ENCODE results near the gene CATSPERE. TPM values are rescaled to one million over a fixed set of nuclear protein-coding genes. Genes with fewer than 3 reads are reported as not detected.

The CATSPERE gene
- total and polyA plus RNA-seq, 4 donors = 0.18 to 2.2 (median 1.3) TPM

DNA sequence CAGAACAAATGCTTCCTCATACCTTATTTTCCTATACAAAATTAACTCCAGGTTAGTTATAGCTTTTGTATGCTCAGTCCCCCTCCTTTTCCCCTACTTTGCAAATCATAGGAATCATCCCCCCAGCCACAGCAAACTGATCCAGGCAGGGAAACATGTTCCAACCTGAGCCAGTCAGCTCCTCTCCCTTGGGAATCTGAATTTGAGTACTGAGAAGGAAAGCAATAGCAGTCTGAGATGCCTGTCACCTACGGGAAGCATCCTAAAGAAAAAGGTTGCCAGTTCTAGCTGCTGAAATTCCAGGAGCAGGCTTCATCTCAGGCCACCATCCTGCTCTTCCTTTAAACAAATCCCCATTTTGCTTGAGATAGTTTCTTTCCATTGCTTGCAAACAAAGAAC, 16.2 kb upstream of the CATSPERE start:
- Histone ChIP-seq H3K9me3 (ENCODE audit: control insufficient read depth, low read length) (no peaks in the 10 kb centered on the region), H3K27me3 (ENCODE audit: control insufficient read depth in 1 of 2, insufficient read depth in 2 of 2, low read length in 1 of 2) (no peaks in the 10 kb centered on the region), H3K36me3 (ENCODE audit: control insufficient read depth in 1 of 2, insufficient read depth in 2 of 2, low read length in 1 of 2) (peaks cover 0 to under 1% of the 10 kb centered on the region in 2 donors), H3K27ac (ENCODE audit: low read depth in 1 of 2, low read length in 2 of 2) (peak overlapping the region; percentile 77 to 94), H3K4me1 (ENCODE audit: control insufficient read depth in 1 of 2, insufficient read depth in 2 of 2, low read length in 2 of 2) (peaks cover 5 to 9% of the 10 kb centered on the region in 2 donors), H3K4me3 (ENCODE audit: low read length in 2 of 2) (no peak overlapping the region)
- 0 to 5% methylated on average over 1 of the region's 1 CpG for WGBS, 2 donors
- intact Hi-C loops (cut with DNase I) = loop anchor here in 1 of 2 donors (10.0 kb wide), 1 partner anchor 140 kb away; no protein-coding TSS in a partner anchor
- ATAC-seq (ENCODE audit: low FRiP score) (no peak), DNase-seq (no peak)

- Histone ChIP-seq H3K27ac (ENCODE audit: low read depth in 1 of 2, low read length in 2 of 2) (peak overlapping the region; percentile 94 to 95), H3K4me1 (ENCODE audit: control insufficient read depth in 1 of 2, insufficient read depth in 2 of 2, low read length in 2 of 2) (peaks cover 5 to 11% of the 10 kb centered on the region in 2 donors)
- DNase-seq = no peak
These were observed 15.5 kb upstream of the CATSPERE start for GRCh38 chr1:244445320-244446181.

DNA sequence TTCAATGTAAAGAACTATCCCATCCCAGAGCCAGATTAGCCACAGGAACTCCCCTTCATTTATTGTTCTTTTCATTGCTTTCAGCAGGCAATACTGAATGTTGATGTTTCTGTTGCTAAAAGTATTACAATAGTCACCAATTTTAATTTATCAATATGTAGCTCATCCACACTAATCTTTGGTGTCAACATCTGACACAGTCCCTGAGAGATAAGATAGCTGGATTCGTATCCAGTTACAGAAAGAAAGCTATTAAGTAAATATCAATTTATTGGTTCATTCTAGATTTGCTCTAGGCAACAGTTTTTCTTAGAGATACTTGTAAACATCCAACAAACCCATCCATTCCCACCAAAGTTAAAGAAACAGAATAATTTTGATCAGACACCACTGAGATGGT, 14.0 kb upstream of the CATSPERE start:
- DNase-seq (no peak), ATAC-seq (ENCODE audit: low FRiP score) (no peak)
- Histone ChIP-seq H3K27ac (ENCODE audit: low read depth in 1 of 2, low read length in 2 of 2) (no peak overlapping the region), H3K4me3 (ENCODE audit: low read length in 2 of 2) (no peak overlapping the region), H3K4me1 (ENCODE audit: control insufficient read depth in 1 of 2, insufficient read depth in 2 of 2, low read length in 2 of 2) (peaks cover 5 to 11% of the 10 kb centered on the region in 2 donors), H3K36me3 (ENCODE audit: control insufficient read depth in 1 of 2, insufficient read depth in 2 of 2, low read length in 1 of 2) (peaks cover 0 to 1% of the 10 kb centered on the region in 2 donors), H3K9me3 (ENCODE audit: control insufficient read depth, low read length) (no peaks in the 10 kb centered on the region), H3K27me3 (ENCODE audit: control insufficient read depth in 1 of 2, insufficient read depth in 2 of 2, low read length in 1 of 2) (no peaks in the 10 kb centered on the region)
- intact Hi-C loops (cut with DNase I) = loop anchor here in 1 of 2 donors (10.0 kb wide), 1 partner anchor 142 kb away; no protein-coding TSS in a partner anchor
- 60 to 70% methylated on average over 1 of the region's 1 CpG for WGBS, 2 donors

More at GRCh38 chr1:244445320-244446181, 15.5 kb upstream of the CATSPERE start:
- no peak overlapping the region for H3K4me3 ChIP-seq (ENCODE audit: low read length in 2 of 2)
- 28 to 35% methylated on average over 2 of the region's 2 CpGs for WGBS, 2 donors
- H3K36me3 ChIP-seq (ENCODE audit: control insufficient read depth in 1 of 2, insufficient read depth in 2 of 2, low read length in 1 of 2) = peaks cover 0 to 1% of the 10 kb centered on the region in 2 donors
- ATAC-seq (ENCODE audit: low FRiP score) = peak; percentile 29
- no peaks in the 10 kb centered on the region for H3K27me3 ChIP-seq (ENCODE audit: control insufficient read depth in 1 of 2, insufficient read depth in 2 of 2, low read length in 1 of 2)
- intact Hi-C loops (cut with DNase I) = loop anchor here in 1 of 2 donors (10.0 kb wide), 1 partner anchor 141 kb away; no protein-coding TSS in a partner anchor
- no peaks in the 10 kb centered on the region for H3K9me3 ChIP-seq (ENCODE audit: control insufficient read depth, low read length)

- H3K9me3 ChIP-seq (ENCODE audit: control insufficient read depth, low read length) = no peaks in the 10 kb centered on the region
- intact Hi-C loops (cut with DNase I) = loop anchor here in 1 of 2 donors (10.0 kb wide), 1 partner anchor 143 kb away; no protein-coding TSS in a partner anchor
- peaks cover 0 to 1% of the 10 kb centered on the region in 2 donors for H3K36me3 ChIP-seq (ENCODE audit: control insufficient read depth in 1 of 2, insufficient read depth in 2 of 2, low read length in 1 of 2)
- H3K4me3 ChIP-seq (ENCODE audit: low read length in 2 of 2) = no peak overlapping the region
- H3K4me1 ChIP-seq (ENCODE audit: control insufficient read depth in 1 of 2, insufficient read depth in 2 of 2, low read length in 2 of 2) = peaks cover 5 to 11% of the 10 kb centered on the region in 2 donors
- no peak overlapping the region for H3K27ac ChIP-seq (ENCODE audit: low read depth in 1 of 2, low read length in 2 of 2)
- H3K27me3 ChIP-seq (ENCODE audit: control insufficient read depth in 1 of 2, insufficient read depth in 2 of 2, low read length in 1 of 2) = no peaks in the 10 kb centered on the region
- ATAC-seq (ENCODE audit: low FRiP score) (no peak), DNase-seq (no peak)
- 56 to 78% methylated on average over 2 of the region's 2 CpGs for WGBS, 2 donors
These were observed 13.5 kb upstream of the CATSPERE start for GRCh38 chr1:244447552-244447951.

DNA sequence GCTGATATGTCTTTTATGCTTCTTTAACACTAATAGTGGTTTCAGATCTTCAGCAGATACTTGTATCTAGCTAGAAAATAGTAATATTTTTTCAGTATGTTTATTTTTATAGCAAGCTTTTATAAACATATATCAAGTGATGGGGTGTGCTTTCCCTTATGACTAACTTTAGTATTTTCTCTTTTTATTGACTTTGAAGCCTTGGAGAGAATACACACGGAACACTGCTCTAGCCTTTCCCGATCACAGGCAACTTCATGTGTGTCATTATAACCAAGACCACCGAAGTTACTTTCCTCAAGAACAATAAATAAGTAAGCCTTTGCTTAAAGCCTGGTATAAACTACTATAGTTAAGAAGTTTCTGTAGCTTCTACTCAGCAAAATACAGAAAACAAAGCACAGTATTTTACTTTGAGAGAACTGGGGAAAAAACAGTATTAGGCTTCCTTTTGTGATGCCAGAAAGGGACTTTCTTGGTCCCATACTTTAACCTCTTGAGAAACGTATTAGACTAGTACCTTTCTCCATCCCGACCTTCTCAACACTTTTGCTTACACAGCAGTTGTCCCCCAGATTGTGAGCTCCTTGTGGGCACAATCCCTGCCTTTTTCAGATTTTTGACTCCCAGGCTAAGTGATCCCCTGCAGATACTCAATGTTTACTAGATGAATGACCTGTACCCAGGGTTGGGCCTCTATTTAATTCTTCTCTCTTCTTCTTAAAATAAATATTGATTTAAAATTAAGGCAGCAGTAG, 12.6 kb upstream of the CATSPERE start:
- no peaks in the 10 kb centered on the region for H3K9me3 ChIP-seq (ENCODE audit: control insufficient read depth, low read length)
- ATAC-seq (ENCODE audit: low FRiP score) (no peak), DNase-seq (no peak)
- no peak overlapping the region for H3K4me3 ChIP-seq (ENCODE audit: low read length in 2 of 2)
- 57 to 66% methylated on average over 5 of the region's 5 CpGs for WGBS, 2 donors
- no peak overlapping the region for H3K27ac ChIP-seq (ENCODE audit: low read depth in 1 of 2, low read length in 2 of 2)
- H3K27me3 ChIP-seq (ENCODE audit: control insufficient read depth in 1 of 2, insufficient read depth in 2 of 2, low read length in 1 of 2) = no peaks in the 10 kb centered on the region
- peaks cover 0 to 1% of the 10 kb centered on the region in 2 donors for H3K36me3 ChIP-seq (ENCODE audit: control insufficient read depth in 1 of 2, insufficient read depth in 2 of 2, low read length in 1 of 2)
- peaks cover 5 to 9% of the 10 kb centered on the region in 2 donors for H3K4me1 ChIP-seq (ENCODE audit: control insufficient read depth in 1 of 2, insufficient read depth in 2 of 2, low read length in 2 of 2)
- intact Hi-C loops (cut with DNase I) = loop anchor here in 1 of 2 donors (10.0 kb wide), 1 partner anchor 144 kb away; no protein-coding TSS in a partner anchor

DNA sequence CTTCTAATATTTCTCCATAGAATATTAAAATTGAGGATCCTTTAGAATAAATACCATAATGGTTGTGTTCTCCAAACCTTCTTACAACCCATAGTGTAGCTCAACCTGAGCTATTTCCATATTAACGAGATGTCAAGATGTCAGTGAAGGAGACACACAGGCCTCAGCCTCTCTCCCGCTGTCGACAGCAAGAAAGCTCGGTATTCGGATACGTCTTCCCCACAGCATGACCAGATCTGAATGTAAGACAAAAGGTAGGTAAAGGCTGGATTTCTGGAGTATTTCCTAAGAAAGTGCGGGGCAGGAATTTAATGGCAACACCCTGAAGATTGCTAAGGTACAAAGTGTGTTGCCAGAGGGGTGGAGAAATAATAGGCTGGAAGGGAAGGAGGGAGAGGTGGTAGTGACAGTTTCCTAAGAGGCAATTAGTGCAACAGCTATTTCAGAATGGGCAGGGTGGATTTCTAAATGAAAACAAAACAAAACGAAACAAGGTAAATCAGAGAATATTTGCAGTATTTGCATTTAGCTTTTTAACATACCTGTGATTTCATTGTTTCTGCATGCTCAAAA, 11.1 kb upstream of the CATSPERE start:
- Histone ChIP-seq H3K9me3 (ENCODE audit: control insufficient read depth, low read length) (no peaks in the 10 kb centered on the region), H3K4me3 (ENCODE audit: low read length in 2 of 2) (peak overlapping the region; percentile 61 to 94), H3K27me3 (ENCODE audit: control insufficient read depth in 1 of 2, insufficient read depth in 2 of 2, low read length in 1 of 2) (no peaks in the 10 kb centered on the region), H3K36me3 (ENCODE audit: control insufficient read depth in 1 of 2, insufficient read depth in 2 of 2, low read length in 1 of 2) (peaks cover 0 to 1% of the 10 kb centered on the region in 2 donors), H3K27ac (ENCODE audit: low read depth in 1 of 2, low read length in 2 of 2) (peak overlapping the region in 1 of 2 donors; percentile 10), H3K4me1 (ENCODE audit: control insufficient read depth in 1 of 2, insufficient read depth in 2 of 2, low read length in 2 of 2) (peaks cover 5 to 9% of the 10 kb centered on the region in 2 donors)
- WGBS, 2 donors = 78 to 86% methylated on average over 8 of the region's 8 CpGs
- intact Hi-C loops (cut with DNase I) = loop anchor here (5.0 to 10.0 kb wide), 5 partner anchors 123 to 415 kb away; partner anchors contain the start of genes DESI2 (in 1 of the 2) and HNRNPU (in 1 of the 2)
- no peak for DNase-seq
- no peak for ATAC-seq (ENCODE audit: low FRiP score)

DNA sequence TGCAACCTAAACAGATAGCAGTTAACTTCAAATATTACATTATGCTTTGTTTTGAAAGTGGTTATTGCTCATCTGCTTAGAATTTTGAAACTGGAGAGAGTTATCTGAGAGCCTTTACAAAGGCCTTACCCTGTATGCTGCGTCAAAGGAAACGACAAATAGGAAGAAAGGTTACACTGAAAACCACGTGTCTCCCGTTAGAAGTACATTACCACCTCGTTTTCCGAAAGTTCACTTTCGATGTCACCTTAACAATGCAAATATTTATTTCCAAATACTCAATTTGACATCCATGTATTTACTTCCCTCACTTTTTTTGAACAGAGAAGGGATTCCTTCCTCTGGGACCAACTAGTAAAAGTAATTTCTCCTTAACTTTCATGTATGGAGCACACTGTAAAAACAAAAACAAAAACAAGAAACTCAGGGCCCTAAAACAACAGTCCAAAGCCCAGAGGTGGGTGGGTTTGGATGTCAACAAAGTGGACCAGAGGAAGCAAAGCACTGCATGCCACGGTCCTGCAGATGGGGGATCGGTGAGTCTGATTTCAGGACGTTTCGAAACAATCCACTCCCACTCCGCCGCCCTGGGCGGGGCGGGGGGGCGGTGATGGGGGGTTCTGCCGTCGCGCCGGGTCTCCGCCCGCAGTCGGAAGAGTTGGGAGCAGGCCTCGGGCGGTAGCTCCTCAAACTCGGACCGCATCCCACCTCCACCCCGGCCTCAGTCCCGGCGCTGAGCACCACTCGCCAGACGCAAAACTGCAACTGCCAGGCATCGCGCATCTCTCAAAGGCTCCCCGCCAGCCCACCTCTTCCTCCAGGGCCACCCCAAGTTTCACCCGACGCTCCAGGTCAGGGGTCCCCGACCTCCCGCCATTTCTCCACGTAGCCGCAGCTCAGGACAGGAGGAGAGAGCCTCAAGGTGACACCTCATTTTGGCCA, 10.2 kb upstream of the CATSPERE start:
- intact Hi-C loops (cut with DNase I) = loop anchor here (5.0 to 10.0 kb wide), 4 partner anchors 124 to 414 kb away; partner anchors contain the start of genes DESI2 (in 1 of the 2) and HNRNPU (in 1 of the 2)
- peaks cover 5 to 6% of the 10 kb centered on the region in 2 donors for H3K4me1 ChIP-seq (ENCODE audit: control insufficient read depth in 1 of 2, insufficient read depth in 2 of 2, low read length in 2 of 2)
- peak; percentile 68 to 89 for DNase-seq

More for the DNA sequence above, 10.2 kb upstream of the CATSPERE start:
- ATAC-seq (ENCODE audit: low FRiP score) = peak; percentile 58
- Histone ChIP-seq H3K27me3 (ENCODE audit: control insufficient read depth in 1 of 2, insufficient read depth in 2 of 2, low read length in 1 of 2) (no peaks in the 10 kb centered on the region), H3K9me3 (ENCODE audit: control insufficient read depth, low read length) (no peaks in the 10 kb centered on the region), H3K27ac (ENCODE audit: low read depth in 1 of 2, low read length in 2 of 2) (peak overlapping the region; percentile 85 to 93), H3K36me3 (ENCODE audit: control insufficient read depth in 1 of 2, insufficient read depth in 2 of 2, low read length in 1 of 2) (peaks cover 0 to 1% of the 10 kb centered on the region in 2 donors), H3K4me3 (ENCODE audit: low read length in 2 of 2) (peak overlapping the region; percentile 61 to 94)
- WGBS, 2 donors = 1% methylated on average over 35 to 41 of the region's 41 CpGs

Measured in aorta (tissue), 5 donors.